HG02678 (cell line): ENCODE measurements around the gene DCTN2.
"Not testable (repeated sequence)": the region's sequence is repeated elsewhere in the genome, so short reads cannot be mapped to it uniquely, and the experiment has no call there.

Experiments
- ATAC-seq: cut with Tn5 transposase; IDR thresholded peaks from one replicate; pipeline ENCODE4 v1.9.1; 2021; ENCODE audit warnings: mild to moderate bottlenecking, moderate library complexity; ENCODE audit not compliant: unreplicated experiment

DCTN2 gene

DNA sequence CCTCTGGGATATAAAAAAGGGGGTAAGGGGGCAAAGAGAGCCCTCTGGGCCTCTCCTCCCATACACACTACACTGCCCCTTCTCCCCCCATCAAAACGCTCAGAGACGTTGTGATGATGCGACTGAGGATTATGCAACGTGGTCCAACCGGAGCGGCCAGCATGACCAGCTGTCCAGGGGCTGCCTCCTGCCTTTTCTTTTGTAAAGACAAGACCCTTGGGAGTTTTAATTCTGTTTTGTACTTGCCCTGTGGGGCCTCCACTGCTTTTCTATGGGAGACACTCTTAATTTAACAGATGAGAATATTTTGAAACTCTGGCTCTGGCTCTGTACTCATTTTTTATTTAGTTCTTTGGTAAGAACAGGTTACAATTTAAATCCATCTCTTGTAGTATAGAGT is 17.2 kb downstream of the DCTN2 start:
- no peak for ATAC-seq

DNA sequence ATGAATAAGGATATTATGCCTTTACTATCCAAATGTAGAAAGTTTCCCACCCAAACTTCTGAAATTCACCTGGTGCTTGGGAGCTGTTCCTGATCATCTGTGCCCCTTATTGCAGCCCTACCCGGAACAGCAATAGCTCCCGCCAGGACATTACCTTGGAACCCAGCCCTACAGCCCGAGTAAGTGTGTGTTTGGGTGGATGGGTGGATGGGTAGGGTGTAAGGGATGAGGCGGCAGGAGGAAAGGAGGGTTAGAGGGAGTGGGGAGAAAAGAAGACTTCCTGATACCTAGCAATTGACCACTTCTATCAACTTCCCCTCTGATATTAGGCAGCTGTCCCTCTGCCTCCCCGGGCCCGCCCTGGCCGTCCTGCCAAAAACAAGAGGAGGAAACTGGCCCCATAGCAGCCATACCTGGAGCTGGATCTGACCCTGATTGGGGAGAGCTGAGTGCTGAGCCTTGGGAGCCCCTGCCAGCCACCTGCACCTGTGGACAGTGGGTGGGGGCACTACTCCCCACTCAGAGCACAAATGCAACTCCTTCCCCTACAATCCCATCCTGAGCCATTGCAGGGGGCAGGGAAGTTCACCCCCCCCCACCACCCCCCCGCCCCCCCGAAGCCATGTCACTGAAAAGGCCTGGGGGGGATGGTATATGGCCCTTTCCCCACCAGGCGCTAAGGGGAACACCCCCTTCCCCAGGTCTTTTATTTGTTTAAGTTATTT is 18.0 kb downstream of the DCTN2 start:
- ATAC-seq = no peak

GRCh38 chr12:57528176-57528575 is 18.8 kb downstream of the DCTN2 start:
- no peak for ATAC-seq

- ATAC-seq = no peak
These were observed 19.8 kb downstream of the DCTN2 start for GRCh38 chr12:57527184-57527583.

DNA sequence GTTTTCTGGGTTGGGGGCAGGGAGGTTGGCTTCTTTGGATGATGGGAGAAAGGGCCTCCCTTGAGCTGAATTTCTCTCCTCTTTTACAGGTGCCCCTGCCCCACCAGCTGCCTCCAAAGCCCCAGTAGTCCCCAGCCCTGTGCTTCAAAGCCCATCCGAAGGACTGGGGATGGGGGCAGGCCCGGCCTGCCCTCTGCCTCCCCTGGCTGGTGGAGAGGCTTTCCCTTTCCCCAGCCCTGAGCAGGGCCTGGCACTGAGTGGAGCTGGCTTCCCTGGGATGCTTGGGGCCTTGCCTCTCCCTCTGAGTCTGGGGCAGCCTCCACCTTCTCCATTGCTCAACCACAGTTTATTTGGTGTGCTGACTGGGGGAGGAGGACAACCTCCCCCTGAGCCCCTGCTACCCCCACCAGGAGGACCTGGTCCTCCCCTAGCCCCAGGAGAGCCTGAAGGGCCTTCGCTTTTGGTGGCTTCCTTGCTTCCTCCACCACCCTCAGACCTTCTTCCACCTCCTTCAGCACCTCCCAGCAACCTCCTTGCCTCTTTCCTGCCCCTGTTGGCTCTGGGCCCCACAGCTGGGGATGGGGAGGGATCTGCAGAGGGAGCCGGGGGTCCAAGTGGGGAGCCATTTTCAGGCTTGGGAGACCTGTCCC is 20.4 kb downstream of the DCTN2 start:
- ATAC-seq = no peak

- no peak for ATAC-seq
These were observed 21.2 kb downstream of the DCTN2 start for GRCh38 chr12:57525615-57526383.

DNA sequence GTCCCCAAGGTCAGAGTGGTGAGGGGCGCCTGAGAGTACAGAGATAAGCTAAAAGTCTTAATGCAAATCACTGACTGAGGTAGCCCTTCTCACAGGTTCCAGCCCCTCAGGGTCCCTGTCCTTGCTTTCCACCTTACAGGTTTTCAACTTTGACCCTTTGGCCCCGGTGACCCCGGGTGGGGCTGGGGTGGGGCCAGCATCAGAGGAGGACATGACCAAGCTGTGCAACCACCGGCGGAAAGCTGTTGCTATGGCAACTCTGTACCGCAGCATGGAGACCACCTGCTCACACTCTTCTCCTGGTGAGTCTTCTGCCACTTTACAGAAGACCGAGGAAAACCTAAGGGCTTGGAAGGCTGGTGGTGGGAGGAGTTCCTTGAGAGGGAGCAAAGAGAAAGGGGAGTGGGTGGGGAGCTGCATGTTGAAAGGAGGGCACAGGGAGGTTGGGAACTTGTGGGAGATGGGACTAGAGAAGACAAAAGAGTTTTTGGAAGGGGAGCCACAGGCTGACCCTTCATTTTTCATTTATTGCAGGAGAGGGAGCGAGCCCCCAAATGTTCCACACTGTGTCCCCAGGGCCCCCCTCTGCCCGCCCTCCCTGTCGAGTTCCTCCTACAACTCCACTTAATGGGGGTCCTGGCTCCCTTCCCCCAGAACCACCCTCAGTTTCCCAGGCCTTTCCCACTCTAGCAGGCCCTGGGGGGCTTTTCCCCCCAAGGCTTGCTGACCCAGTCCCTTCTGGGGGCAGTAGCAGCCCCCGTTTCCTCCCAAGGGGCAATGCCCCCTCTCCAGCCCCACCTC is 22.0 kb downstream of the DCTN2 start:
- ATAC-seq = no peak

GRCh38 chr12:57523706-57524614 is 23.0 kb downstream of the DCTN2 start:
- no peak for ATAC-seq

- no peak for ATAC-seq
These were observed 23.9 kb downstream of the DCTN2 start for GRCh38 chr12:57522887-57523705.

DNA sequence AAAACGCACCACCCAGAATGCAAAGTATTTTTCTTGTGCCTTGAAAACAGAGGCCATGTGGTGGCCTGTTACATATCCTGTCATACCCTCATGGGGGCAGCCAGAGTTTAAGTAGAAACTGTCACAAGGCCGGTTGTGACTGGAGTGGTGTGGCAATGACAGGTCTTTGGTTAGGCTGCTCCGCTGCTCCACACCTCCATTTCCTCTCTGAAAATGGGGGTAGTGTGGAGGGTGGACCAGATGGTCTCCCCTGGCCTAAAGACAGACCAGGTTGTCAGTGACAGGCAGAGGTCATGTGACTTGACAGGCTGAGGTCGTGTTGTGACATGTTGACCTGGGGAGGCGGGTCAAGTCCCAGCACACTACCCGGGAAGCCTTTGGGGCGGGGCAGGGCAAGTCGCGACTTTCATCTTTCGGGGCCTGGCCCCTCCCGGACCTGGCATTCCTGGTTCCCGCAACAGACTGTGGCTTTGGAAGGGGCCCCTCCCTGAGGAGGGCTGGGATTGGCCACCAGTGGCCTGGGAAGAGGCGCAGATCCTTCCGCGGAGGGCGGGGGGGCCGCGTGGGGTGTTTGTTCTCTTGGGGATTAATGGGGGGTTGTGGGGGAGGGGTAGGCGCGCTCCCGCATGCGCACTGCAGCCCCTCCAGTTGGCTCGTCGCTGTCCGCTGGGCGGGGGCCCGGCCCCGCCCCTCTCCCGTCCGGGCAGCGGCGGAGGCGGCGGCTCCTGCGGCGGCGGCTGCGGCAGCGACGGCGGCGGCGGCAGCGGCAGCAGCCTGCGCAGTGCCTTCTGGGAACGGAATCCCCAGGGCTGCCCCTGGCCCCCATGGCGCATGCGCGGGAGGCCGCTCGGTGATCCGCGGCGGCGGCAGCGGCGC is 24.7 kb downstream of the DCTN2 start, which contains the start of gene MBD6:
MBD6 (plus strand) TSS at position 814 of the 876 bp plus-strand sequence. CDS start 1,480 bp downstream, outside the sequence.
- ATAC-seq = peak; percentile 37

DNA sequence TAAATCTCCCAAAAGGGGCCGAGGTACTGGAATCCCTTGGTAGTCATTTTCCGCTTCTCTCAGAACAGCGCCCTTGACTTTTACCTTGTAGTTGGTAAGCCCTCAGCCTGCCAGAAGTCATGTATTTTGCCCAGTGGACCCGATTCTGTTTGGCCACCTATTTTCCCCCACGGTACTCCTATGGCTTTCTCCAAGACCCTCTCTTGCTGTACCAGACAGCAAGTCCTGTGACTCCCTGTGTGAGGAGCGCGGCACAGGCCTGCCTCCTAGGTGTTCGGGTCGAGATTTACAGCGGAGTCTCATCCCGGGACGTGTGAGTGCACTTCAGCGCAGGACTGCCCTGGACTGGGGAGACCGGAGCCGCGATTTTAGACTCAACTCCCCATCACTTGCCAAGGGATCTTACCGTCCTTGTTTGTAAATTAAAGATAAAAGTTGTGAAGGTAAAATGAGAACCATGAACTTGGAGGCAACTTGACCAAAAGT is 25.4 kb downstream of the DCTN2 start:
- ATAC-seq = no peak

DNA sequence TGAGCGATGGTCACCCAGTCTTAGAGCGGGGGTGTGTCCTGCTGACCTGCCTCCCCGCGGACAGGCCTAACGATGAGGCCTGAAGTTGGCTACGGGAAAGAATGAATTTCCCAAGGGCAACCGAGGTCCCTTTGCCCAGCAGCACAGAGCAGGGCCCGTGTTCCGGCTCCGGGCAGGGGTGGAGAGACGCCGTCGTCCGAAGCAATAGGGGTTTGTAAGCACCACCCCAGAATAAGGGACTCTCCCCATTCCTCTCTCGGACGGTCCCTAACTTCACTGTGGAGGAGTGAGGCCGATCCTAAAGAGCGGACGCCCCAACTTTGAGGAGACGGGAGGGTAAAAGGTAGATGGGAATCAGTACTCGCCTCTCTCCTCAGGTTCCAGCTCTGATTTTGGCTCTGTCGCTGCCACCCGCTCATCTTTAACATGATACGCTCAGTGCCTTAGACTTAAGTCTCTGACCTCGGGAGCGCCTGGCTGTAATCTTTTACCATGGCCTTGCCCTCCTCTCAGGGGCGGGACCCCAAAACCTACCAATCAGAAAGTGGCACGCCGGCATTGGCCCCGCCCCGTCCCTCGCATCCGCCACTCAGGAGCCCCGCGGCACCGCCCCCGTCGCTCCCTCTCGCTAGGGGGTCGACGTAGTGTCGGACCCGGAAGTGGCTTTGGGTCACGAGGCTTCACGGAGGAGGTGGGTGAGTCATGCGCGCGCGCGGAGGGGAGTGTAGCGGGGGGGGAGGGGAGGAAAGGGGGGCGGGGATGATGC is 26.8 kb downstream of the DCTN2 start, which contains the start of gene DDIT3:
DDIT3 (minus strand) TSS at position 462 of the 766 bp plus-strand sequence. CDS start 3,108 bp downstream, outside the sequence.
- peak; percentile 68 for ATAC-seq

DNA sequence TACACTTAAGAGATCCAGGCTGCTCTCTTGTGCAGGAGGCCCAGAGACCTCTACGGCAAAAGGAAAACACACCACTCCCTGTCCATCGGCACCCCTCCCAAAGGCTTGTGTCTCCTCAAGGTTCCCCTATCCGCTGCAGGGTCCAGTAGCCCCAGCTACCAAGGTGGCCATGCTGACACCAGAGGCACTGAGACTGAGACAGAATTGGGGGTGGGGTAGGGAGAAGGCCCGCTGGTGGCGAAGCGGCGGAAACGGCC is 27.3 kb downstream of the DCTN2 start:
- ATAC-seq = no peak

DNA sequence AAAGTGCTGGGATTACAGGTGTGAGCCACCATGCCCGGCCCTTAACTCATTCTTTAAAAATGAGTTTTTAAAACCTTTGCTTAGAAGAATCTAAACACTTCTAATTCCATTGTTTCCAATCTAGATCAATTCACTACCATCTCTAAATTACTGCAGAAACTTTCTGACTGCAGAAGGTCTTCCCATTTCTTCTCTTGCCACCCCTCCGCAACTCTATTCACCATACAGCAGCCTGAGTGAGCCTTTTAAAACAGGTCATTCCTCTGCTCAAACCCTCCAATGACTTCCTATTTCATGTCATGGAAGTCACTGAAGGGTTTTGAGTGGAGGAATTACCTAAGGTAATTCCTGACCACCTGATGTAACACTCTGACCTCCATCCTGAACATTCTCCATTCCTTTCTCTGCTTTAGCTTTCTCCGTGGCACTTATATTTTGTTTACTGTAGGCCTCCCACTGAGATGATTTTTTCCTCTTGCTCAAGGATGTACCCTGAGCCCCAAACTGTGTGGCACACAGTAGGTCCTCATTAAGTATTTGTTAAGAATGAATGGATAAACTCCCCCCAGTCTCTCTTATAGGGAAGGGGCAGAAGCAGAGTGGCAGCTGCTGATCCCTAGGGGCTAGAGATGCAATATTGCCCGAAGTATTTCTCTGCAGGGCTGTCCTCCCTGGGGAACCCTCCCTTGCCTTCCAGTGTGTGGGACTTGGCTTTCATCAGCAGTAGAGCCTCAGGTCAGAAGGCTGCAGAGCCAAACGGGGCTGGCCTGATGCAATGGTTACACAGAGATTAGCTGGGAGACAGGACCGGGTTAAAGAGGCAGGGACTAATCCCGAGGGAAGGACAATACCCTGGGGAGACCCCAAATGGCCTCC is 27.8 kb downstream of the DCTN2 start:
- ATAC-seq = no peak

GRCh38 chr12:57518176-57518919 is 28.6 kb downstream of the DCTN2 start:
- no peak for ATAC-seq

DNA sequence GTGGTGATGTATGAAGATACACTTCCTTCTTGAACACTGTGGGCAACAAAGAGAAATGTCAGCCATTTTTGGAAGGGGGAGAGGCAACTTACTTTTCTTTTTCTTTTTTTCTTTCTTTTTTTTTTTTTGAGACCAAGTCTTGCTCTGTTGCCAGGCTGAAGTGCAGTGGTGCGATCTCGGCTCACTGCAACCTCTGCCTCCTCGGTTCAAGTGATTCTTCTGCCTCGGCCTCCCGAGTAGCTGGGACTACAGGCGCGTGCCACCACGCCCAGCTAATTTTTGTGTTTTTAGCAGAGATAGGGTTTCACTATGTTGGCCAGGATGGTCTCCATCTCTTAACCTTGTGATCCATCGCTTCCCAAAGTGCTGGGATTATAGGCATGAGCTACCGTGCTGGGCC is 29.3 kb downstream of the DCTN2 start:
- ATAC-seq = not testable (repeated sequence)
